ENCODE measurements around the gene CMTM6.

DNA sequence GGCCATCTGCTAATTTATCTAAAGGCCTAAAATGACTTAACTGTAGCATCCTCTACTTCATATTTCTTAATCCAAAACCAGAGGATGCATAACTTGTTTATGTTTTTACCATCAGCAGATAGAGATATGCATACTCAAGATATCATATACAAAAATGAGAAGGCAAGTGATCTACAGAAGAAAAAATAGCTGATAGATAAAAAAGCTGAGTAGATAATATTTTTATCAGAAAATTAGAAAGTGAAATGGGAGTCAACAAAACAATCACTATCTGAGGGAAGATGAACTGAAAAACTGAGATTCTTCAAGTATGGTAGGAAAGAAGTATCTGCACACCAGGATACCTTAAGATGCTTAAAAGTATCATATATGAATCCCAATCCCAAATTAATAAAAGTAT lies 42.7 kb upstream of the CMTM6 start:
- TF ChIP-seq POLR2A (IDR thresholded peaks at IDR 0.05; ENCODE audit: extremely low read depth, insufficient read length), result no peak
- TF ChIP-seq, protein P1, sequence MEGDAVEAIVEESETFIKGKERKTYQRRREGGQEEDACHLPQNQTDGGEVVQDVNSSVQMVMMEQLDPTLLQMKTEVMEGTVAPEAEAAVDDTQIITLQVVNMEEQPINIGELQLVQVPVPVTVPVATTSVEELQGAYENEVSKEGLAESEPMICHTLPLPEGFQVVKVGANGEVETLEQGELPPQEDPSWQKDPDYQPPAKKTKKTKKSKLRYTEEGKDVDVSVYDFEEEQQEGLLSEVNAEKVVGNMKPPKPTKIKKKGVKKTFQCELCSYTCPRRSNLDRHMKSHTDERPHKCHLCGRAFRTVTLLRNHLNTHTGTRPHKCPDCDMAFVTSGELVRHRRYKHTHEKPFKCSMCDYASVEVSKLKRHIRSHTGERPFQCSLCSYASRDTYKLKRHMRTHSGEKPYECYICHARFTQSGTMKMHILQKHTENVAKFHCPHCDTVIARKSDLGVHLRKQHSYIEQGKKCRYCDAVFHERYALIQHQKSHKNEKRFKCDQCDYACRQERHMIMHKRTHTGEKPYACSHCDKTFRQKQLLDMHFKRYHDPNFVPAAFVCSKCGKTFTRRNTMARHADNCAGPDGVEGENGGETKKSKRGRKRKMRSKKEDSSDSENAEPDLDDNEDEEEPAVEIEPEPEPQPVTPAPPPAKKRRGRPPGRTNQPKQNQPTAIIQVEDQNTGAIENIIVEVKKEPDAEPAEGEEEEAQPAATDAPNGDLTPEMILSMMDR (IDR thresholded peaks at IDR 0.05; ENCODE audit: low read depth, low read length), result no peak
